ENCODE measurements around the gene MYO1B.

DNA sequence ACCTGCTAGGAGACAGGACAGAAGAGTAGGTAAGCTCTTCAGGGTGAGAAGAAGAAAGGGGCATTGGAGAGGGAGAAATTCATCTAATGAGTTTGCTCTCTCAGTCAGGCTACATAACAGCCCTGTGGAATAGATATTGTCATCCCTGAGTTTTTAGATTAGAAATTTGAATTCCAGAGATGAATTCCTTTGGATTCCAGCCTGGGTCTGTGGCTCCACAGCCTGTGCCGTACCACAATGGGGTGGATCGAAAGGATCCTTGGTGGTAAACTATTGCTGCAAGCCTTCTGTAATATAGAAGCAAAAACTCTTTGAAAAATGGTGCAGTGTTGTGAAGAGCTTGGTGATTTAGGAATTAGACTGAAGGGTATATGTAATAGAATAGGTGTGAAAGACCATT lies 21.0 kb downstream of the MYO1B start:
- TF ChIP-seq, protein P1, sequence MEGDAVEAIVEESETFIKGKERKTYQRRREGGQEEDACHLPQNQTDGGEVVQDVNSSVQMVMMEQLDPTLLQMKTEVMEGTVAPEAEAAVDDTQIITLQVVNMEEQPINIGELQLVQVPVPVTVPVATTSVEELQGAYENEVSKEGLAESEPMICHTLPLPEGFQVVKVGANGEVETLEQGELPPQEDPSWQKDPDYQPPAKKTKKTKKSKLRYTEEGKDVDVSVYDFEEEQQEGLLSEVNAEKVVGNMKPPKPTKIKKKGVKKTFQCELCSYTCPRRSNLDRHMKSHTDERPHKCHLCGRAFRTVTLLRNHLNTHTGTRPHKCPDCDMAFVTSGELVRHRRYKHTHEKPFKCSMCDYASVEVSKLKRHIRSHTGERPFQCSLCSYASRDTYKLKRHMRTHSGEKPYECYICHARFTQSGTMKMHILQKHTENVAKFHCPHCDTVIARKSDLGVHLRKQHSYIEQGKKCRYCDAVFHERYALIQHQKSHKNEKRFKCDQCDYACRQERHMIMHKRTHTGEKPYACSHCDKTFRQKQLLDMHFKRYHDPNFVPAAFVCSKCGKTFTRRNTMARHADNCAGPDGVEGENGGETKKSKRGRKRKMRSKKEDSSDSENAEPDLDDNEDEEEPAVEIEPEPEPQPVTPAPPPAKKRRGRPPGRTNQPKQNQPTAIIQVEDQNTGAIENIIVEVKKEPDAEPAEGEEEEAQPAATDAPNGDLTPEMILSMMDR (IDR thresholded peaks at IDR 0.05; ENCODE audit: insufficient read depth, low read length, poor library complexity, severe bottlenecking), result no peak
- no peak for TF ChIP-seq EZH2phosphoT487 (conservative IDR thresholded peaks at IDR 0.05; ENCODE audit: low read length)

Data from SU-DHL-6 (cell line).